ENCODE results near the gene PATE3.

PATE3 gene, protein sequence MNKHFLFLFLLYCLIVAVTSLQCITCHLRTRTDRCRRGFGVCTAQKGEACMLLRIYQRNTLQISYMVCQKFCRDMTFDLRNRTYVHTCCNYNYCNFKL

DNA sequence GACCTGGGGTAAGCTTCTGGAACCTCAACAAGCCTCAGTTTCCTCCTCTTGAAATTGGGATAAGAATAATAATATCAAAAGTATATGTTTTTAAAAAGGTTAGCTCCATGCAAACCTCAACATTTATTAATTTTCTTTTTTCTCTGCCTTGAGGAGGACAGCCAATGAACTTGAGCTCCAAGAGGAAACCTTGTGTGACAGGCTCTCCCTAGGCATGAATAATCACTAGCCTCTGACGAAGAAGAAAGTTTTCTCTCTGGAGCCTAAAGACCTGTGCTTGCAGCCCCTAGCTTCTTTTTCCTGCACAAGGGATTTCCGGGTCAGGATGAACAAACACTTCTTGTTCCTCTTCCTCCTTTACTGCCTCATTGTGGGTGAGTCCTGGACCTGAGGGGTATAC, at the start of gene PATE3:
Gene PATE3, plus strand, starts transcription at position 301 of the 400 bp plus-strand sequence. Its CDS starts 25 bp downstream, at position 326.
- DNase-seq (ENCODE audit: low spot score): no peak

- DNase-seq (ENCODE audit: low spot score): no peak
Observed at GRCh38 chr11:125740617-125741016, 47.3 kb upstream of the PATE3 start.

DNA sequence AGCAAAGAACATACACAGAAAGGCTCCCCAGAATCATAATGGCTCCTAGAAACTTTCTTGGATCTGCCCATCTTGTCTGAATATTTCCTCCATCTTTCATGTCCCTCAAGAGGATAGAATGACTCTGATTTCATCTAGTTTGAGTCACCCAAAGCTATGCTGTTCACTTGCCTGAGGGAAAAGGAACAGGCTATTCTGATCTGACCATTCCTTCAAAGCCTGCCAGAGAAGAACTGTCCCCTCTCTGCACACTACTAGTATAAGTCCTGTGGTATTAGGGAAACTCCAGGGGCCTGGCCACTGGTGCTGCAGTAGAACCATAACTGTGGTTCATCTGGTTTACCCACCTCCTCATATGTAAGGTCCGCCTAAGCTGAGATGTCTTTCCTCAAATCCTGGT, 44.2 kb upstream of the PATE3 start:
- DNase-seq (ENCODE audit: low spot score): no peak

DNA sequence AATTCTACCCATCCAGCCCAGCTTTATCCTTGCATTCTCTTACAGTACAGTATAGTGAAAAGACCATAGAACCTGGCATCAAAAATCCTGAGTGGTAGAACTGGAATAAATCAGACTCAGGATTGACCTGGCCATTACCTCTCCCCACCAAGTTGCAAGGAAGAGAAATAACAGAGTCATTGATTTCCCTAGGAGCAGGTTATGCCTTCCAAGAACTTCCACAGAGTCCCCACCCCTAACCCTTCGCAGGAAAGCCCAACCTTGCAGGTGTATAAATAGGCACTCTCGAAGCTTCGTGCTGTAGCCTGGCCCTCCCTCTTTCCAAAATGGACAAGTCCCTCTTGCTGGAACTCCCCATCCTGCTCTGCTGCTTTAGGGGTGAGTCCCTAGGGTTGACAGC, 41.9 kb upstream of the PATE3 start, which contains the start of gene PATE1:
Gene PATE1, plus strand, starts transcription at position 301 of the 400 bp plus-strand sequence. Its CDS starts 26 bp downstream, at position 327.
- no peak for DNase-seq (ENCODE audit: low spot score)

DNA sequence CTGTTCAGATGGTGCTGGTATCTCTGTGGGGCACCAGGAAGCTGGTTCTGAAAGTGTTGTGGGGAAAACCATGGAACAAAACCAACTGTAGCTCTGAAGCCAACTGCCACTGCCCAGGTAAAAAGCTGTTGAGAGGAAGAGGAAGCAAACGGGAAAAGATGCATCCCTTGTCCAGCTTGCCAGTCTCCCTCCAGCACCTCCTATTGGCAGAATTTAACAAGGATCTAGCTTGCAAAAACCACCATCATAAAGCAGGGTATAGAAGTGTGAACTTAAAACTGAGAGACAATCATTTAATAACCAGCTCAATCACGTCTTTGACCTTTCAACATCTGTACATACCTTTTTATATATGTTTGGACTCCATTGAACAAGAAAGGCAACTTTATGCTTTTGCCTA, 37.3 kb upstream of the PATE3 start:
- no peak for DNase-seq (ENCODE audit: low spot score)

- DNase-seq (ENCODE audit: low spot score): no peak
Observed at GRCh38 chr11:125756050-125756449, 31.9 kb upstream of the PATE3 start.

- DNase-seq (ENCODE audit: low spot score): no peak
Observed at GRCh38 chr11:125762445-125762844, 25.5 kb upstream of the PATE3 start.

DNA sequence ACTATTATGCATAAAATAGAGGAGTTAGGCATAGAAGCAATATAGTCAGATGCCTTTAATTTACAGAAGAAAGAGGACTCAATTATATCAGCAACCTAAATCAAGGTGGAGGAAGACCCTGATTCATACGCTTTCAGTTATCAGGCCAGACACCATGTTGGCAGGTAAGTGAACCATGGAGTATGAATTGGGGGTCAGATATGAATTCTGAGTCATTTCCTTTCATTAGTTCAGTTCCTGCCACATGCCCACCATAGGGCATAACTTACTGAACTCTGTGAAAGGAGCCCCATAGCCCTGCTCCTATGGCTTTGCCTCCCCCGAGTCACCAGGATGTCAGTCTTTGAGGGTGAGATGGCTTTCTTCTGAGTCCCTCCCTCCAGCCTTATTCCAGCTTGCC, 24.4 kb upstream of the PATE3 start:
- no peak for DNase-seq (ENCODE audit: low spot score)

DNA sequence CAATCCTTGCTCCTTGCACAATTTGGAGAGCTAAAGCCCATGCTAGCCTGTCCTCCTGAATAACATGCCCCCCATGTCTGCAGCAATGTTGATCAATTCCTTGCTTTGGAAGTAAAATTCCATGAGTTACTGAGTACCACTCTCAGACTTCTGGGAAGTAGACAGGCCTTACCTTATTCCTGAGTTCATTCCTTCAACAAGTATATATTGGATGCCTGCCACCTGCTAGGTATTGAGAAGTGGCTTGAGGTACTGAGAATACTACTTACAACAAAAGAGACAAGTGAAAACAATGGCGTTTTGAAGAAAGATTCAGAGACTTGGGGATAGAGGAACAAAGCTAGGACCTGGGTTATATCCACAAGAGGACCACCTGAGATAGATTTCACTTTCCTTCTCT, 21.7 kb upstream of the PATE3 start:
- no peak for DNase-seq (ENCODE audit: low spot score)

- DNase-seq (ENCODE audit: low spot score): no peak
Observed at GRCh38 chr11:125768336-125769046, 19.4 kb upstream of the PATE3 start.

DNA sequence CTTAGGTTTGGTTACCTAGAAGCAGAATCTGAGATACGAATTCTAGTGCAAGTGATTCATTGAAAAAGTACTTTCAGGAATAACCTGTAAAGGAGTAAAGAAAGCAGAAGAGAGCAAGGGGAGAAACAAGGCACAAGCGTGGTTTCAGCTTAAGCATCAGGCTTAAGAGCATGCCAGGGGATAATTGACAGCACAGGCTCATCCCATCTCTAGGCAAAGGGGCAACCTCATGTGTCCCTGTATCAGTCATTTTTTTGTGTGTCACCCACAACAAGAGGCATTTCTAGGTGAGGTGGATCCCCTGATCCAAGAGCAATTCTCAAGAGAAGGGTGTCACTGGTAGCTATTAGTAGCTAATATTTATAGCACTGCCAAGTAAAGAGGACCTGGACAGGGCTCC, 17.3 kb upstream of the PATE3 start:
- no peak for DNase-seq (ENCODE audit: low spot score)

GRCh38 chr11:125772834-125773505, 15.0 kb upstream of the PATE3 start:
- DNase-seq (ENCODE audit: low spot score): no peak

DNA sequence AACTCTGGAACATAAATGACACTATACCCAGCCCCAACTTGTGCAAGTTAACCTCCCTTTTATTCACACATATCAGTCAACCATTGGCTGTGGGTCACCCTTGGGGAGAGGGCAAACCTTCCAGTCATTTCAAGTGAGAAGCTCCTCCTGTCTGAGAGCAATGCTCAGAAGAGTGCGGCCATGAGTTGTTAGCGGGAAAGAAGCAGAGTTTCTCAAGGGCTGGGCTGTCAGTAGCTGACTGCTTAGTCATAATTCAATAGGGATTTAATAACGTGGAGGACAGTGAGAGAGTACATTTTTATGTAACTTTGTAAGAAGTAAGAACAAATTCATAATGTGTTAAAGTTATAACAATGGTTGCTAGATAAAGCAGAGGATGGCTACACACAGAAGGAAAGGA, 14.4 kb upstream of the PATE3 start:
- no peak for DNase-seq (ENCODE audit: low spot score)

DNA sequence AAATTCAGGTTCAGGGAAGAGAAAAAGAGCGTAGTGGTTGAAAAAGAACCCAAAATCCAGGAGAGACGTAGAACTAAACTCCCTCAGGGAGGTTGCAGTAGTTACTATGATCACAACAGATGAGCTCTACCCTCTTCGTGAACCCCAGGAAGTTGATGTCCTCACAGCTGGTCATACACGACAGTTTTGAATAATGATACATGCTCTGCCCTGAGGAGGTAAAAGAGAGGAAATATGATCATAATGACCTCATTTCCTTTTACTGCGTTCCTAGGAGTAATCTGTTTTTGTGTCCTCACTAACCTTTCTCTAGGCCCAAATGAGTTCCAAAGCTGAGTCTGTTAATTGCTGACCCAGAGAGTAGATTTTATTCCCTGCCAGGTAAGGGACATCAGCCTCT, 10.6 kb upstream of the PATE3 start:
- no peak for DNase-seq (ENCODE audit: low spot score)

DNA sequence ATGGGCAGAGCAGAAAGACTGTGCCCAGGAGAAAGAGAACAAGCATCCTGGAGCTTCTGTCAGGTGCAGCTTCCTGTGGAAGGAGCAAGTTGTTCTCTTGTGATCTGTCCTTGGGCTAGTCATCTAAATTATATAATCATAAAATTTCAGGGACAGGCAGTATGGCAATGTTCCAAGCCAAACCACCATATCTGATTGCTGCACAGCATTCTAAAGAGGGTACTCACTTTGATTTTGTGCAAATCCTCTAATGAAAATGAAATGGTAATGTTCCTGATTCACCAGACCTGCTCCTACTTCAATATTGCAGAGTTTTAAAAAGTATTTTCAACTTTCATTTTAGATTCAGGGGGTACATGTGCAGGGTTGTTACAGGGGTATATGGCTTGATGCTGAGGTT, 9.2 kb upstream of the PATE3 start, which contains the start of gene PATE2:
Gene PATE2, minus strand, starts transcription at position 101 of the 400 bp plus-strand sequence. Its CDS starts 55 bp downstream, at position 46.
- DNase-seq (ENCODE audit: low spot score): no peak

DNA sequence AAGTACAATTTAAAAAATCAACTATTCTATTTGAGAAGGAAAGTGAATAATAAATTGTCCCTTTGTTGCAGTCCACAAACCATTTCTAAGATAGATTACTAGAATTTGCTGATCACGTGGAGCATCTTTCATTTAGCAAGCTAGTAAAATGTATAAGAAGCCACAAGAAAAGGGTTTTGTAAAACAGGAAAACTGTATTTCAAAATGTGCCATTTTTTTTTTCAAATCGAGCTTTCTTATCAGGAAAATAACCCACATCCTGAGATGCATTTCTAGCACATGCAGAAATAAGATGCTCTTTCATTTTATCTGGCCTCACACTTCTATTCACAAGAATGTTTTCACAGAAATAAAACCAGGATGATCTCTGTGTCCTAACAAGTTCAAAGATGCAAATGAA, 3.2 kb upstream of the PATE3 start:
- DNase-seq (ENCODE audit: low spot score): no peak

GRCh38 chr11:125790825-125791224, 2.9 kb downstream of the PATE3 start:
- no peak for DNase-seq (ENCODE audit: low spot score)

- no peak for DNase-seq (ENCODE audit: low spot score)
Observed at GRCh38 chr11:125797641-125798040, 9.7 kb downstream of the PATE3 start.

GRCh38 chr11:125799808-125800207, 11.9 kb downstream of the PATE3 start:
- no peak for DNase-seq (ENCODE audit: low spot score)

DNA sequence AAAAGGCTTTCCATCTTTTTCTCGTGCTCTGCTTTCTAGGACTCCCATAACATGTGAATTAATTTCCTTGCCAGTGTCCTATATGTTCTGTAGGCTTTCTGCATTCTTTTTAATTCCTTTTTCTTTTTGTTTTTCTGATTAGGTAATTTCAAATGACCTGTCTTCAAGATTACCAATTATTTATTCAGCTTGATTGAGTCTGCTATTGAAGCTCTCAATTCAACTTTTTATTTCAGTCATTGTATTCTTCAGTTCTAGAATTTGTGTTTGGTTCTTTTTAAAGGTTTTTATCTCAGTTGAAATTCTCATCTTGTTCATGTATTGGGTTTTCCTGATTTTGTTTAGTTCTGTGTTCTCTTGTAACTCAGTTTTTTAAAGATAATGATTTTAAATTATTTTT, 14.5 kb downstream of the PATE3 start:
- DNase-seq (ENCODE audit: low spot score): no peak

DNA sequence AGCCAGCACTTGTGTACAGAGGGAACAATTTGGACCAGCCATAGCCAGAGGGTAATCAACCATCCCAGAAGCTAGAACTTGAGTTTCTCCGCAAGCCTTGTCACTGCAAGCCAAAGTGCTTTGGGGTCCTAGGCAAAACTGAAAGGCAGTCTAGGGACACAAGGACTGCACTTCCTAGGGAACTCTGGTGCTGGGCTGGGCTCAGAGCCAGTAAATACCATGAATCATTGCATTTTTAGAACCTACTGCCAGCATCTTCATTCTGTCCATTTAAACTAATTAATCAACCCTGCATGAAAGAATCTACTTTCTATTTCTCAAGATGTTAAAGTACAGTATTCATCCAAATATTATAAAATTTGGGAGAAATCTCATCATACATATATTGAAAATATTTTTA, 20.0 kb downstream of the PATE3 start:
- no peak for DNase-seq (ENCODE audit: low spot score)

DNA sequence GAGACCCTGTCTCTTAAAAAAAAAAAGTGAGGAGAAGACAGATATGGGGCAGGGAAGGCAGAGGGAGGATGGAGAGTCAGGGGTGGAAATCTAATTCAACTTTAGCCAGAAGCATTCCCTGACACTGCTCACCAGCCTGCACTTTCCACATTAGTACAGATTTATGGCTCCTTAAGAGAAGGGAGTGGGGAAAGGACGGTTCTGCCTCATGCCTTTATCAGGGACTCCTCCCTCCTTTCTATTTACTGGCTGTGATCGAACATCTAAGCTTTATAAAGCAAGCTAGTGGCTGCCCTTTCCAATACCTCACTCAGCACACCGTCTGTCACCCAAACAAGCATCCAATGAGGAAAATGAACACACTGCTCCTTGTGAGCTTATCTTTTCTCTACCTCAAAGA, 45.1 kb downstream of the PATE3 start, which contains the start of gene PATE4:
Gene PATE4, plus strand, starts transcription at position 301 of the 400 bp plus-strand sequence. Its CDS starts 44 bp downstream, at position 345.
- no peak for DNase-seq (ENCODE audit: low spot score)

GRCh38 chr11:125835748-125836147, 47.8 kb downstream of the PATE3 start:
- DNase-seq (ENCODE audit: low spot score): no peak
